Fibroblast of peridontal ligament (primary cell): Measurements from ENCODE around the gene CNGA4.

Experiments
- DNase-seq: peaks from one replicate; pipeline ENCODE4 v3.0.0-alpha.2; 2010; ENCODE audit errors: extremely low read depth

The CNGA4 gene, protein sequence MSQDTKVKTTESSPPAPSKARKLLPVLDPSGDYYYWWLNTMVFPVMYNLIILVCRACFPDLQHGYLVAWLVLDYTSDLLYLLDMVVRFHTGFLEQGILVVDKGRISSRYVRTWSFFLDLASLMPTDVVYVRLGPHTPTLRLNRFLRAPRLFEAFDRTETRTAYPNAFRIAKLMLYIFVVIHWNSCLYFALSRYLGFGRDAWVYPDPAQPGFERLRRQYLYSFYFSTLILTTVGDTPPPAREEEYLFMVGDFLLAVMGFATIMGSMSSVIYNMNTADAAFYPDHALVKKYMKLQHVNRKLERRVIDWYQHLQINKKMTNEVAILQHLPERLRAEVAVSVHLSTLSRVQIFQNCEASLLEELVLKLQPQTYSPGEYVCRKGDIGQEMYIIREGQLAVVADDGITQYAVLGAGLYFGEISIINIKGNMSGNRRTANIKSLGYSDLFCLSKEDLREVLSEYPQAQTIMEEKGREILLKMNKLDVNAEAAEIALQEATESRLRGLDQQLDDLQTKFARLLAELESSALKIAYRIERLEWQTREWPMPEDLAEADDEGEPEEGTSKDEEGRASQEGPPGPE

DNA sequence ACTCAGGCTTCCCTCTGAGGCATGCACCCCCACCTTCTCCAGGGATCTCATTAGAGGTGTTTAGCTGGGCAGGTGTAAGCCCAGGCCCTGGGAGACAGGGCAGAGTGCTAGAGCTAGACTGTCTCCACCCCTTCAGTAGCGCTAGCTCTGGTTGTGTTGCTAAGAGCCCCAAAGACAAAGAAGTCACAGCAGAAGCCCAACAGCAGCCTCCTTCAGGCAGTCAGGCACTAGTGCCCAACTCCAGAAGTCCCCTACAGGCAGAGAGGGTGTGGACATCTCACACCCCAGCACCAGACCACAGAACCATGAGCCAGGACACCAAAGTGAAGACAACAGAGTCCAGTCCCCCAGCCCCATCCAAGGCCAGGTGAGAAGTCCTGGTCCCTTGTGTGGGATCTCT lies at the start of gene CNGA4:
CNGA4 (plus strand) TSS at position 188 of the 400 bp plus-strand sequence; CDS start at position 306, 118 bp downstream.
- DNase-seq: no peak

DNA sequence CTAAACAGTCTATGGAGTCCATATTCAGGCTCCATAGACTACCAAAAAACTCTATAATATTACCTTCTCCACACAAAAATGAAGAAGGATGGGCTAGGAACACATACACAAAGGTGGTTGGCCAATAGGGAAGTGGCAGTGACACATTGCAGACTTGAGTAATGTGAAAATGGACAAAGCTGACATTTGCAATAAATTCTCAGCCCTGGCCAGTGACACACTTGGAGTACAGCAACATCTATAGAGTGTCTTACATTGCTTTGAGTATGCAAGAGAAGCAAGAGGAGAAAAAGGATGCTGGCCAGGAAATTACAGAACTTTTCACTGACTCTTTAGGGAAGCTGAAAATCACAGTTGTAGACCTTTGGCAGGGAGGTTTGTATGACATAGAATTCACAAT lies 47.1 kb upstream of the CNGA4 start:
- DNase-seq: no peak

DNA sequence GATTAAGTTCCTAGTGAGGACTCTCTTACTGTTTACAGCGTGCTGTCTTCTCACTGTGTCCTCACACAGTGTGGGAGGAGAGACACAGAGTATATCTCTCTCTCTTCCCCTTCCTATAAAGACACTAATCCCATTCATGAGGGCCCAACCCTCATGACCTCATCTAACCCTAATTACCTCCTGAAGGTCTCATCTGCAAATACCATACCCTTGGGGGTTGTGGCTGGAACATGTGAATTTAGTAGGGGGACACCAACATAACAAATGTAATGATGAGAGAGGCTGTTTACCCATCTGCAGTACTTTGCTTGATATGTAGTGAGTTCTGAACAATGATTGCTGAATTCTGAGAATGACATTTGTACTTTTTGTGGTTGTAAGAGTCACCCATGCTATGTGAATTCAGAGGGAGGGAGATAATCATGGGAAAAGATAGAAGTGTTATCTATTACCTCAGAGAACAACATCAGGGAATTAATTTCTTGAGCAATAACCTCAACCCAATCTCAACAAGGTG lies 44.8 kb upstream of the CNGA4 start:
- no peak for DNase-seq

DNA sequence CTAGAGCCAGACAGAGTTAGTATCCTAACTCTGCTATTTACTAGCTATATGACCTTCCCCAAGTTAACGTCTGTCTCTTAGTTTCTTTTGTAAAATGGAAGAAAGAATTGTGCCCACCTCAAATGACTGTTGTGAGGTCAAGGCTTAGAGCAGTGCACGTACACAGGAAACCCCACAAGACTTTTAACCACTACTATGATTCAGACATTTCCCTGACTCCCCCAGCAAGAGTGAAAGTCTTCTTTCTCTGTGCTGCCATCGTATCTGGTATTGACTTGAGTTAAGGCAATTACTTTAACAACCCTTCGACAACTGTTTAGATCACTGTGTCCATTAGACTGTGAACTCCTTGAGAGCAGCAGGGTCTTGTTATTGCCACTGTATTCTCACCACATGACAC lies 42.5 kb upstream of the CNGA4 start:
- no peak for DNase-seq

DNA sequence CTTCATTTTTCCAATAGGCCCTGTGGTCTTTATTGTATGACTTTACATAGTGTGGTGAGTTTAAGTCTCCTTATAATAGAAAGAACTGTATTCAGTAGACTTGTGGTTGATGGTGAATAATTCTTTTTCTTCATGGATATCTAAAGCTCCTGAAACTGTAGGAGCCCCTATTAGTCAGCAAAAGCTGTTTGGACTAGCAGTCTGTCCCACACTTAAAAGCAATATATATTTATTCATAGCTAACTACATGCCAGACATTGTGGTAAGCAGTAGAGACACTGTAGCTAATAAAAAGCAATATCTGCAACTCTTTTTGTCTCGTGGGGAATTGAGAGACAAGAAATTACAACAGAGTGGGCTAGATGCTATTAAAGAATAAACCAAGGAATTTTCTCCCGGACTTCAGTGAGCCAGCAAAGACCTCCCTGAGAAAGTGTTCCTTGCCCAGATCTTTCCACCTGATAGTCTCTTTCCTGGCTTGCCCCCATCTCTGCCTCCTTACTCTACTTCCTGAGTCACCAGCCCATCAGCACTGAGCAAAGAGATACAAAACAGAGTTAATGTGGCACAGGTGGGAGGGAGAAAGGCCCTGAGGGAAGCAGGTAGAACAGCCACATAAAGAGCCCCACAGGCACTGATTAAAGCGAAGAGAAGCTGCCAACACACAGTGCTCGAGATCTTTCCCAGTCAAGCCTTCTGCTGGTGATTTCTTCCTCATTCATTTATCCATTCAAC lies 41.3 kb upstream of the CNGA4 start:
- no peak for DNase-seq

DNA sequence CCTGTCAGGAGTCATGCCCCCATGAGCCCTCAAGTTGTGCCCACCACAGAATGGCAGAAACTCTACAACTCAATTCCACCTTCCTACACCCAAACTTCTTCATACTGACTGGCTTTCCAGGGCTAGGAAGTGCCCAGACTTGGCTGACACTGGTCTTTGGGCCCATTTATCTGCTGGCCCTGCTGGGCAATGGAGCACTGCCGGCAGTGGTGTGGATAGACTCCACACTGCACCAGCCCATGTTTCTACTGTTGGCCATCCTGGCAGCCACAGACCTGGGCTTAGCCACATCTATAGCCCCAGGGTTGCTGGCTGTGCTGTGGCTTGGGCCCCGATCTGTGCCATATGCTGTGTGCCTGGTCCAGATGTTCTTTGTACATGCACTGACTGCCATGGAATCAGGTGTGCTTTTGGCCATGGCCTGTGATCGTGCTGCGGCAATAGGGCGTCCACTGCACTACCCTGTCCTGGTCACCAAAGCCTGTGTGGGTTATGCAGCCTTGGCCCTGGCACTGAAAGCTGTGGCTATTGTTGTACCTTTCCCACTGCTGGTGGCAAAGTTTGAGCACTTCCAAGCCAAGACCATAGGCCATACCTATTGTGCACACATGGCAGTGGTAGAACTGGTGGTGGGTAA lies 39.6 kb upstream of the CNGA4 start, which contains the start of gene OR52W1:
OR52W1 (plus strand) TSS at position 51 of the 637 bp plus-strand sequence; CDS start at position 51, 0 bp downstream.
- DNase-seq: no peak

DNA sequence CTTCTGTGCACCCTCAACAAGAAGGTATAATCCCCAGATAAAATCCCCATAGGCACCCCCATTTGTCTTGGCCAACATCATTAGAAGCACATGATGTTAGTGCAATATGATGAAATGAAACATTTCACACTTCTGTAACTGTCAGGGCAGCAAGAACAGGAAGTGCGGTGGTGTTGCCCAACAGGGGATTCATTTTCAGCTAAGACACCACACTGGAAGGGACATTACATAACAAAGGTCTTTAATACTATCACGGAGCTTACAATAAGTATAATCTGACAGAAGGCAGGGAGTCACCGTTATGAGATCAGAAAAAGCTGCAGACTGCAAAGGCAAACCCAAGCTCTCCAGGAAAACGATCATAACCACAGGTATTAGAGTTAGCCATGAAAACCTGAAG lies 37.9 kb upstream of the CNGA4 start:
- DNase-seq: no peak

DNA sequence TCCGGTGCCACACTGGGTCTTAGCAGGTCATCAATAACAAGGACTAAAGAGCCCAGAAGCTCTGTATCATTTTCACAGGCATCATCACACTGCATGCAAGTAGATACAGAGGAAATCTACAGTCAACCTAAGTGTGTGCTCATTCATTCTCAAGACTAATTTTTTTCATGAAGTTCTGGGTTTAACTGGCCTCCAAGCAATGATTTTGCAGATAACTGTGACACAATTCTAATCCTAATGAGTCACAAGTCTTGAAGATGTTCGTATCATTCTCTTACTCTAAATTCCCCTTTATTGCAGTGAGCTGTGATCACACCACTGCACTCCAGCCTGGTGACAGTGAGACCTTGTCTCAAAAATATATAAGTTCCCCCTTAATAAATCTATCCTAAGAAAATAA lies 37.4 kb upstream of the CNGA4 start:
- no peak for DNase-seq

DNA sequence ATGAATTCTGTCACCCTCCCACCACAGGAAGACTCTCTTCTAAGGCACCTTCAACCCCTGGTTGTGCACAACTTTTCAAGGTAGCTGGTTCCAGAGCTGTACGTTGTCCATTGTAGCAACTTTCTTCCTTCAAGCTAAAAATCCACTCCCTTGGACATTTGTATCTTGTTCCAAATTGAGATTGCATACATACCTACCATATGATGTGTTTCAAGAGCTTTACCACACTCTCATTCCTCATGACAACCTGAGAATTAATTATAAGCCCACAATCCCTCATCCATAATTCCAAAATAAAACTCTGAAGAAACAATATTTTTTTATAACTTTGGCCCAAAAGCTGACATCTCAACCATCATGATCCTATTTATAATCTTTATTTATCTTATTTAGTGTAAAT lies 36.8 kb upstream of the CNGA4 start:
- peak; percentile 3 for DNase-seq

DNA sequence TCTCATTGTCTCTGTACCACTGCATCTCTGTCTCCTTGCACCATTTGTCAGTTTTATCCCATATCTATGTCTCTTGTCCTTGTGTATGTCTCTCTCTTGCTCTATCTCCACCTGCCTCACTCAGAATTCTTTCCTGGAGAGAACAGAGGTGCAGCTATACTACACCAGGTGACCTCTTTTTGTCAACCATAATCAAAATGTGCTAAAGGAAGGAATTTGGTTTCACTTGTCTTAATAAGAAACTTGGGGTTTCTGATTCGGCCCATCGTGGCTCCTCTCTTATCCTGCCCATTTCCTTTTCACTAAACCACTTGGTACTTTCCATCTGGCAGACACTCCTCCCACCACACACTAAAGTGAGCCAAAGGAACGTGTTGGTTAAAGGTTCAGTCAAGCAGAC lies 35.6 kb upstream of the CNGA4 start:
- DNase-seq: no peak

DNA sequence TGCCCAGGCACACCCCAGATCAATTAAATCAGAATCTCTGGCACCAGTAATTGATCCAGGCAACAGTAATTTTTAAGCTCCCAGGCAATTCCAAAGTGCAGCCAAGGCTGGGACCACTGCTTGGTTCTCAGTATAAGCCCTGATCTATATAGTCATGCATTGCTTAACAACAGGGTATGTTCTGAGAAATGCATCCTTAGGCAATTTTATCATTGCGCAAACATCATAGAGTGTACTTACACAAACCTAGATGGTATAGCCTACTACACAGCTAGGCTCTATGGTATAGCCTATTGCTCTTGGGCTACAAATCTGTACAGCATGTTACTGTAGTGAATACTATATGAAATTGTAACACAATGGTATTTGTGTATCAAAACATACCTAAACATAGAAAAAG lies 34.2 kb upstream of the CNGA4 start:
- no peak for DNase-seq

DNA sequence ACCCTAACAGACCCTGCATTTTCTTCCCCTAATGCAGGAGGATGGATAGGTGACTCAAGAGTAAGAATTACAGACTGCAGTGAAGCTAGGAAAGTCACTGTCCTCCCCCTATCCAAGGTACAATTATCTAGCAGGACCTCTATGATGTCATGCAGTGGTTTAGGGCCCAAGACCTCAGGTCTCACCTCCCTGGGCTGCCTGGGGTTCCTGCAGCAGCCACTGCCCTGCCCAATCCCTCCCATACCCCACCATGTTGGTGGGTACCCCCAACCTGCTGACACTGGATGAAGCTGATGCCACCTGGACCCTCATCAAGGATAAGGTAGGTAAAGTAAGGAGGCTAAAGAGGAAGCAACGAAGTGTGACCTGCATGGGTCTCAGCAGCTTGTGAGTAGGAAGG lies 33.5 kb upstream of the CNGA4 start, which contains the start of gene C11orf42:
C11orf42 (plus strand) TSS at position 192 of the 400 bp plus-strand sequence; CDS start at position 251, 59 bp downstream.
- no peak for DNase-seq

DNA sequence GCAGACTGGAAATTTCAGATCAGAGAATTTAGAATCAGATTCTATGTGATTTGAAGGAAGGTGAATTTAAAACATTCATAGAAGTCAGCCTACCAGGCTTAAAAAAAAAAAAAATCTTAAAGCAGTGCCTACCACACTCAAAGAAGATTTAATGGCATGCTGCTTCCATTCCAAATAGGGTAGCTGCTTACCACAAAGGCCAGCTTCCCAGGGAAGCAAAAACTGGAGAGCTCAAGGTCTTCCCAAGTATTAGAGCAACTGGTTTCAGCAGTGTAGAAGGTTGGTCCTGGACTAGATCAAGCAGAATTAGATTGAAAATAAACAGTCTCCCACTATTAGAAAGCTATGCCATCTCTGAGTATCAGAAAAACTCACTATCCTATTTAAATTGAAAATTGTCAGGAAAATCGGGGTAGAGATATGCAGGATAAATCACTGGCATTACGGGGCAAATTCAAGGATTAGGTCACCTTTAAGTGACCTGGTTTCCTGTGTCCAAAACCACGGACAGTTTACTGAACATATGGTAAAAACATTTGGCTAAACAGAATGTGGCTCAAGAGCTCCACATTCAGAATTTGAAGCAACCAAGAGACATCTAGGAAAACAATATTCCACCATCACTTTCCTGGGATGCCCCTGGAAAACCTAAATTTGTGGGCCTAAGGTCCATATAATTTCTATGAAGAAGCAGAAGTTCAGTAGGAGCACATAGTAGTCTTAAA lies 32.3 kb upstream of the CNGA4 start:
- DNase-seq: peak; percentile 2

DNA sequence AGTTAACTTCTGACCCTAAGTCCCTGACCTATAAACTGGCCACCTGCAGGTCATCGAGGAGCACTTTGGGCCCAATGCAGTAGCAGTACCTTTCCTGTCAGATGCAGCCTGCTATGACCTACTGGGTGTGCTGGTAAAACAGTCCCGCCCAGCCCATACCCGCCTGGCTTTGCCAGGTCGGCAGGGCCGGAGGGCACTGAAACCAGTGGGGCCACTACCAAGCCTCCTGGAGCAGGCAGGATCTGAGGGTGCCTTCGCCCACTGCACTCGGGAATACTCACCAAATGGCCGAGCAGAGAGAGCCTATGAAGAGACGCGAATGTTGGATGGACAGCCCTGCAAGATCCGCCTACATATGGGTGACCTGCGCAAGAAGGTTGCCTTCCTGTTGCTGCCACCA lies 29.1 kb upstream of the CNGA4 start:
- DNase-seq: no peak

DNA sequence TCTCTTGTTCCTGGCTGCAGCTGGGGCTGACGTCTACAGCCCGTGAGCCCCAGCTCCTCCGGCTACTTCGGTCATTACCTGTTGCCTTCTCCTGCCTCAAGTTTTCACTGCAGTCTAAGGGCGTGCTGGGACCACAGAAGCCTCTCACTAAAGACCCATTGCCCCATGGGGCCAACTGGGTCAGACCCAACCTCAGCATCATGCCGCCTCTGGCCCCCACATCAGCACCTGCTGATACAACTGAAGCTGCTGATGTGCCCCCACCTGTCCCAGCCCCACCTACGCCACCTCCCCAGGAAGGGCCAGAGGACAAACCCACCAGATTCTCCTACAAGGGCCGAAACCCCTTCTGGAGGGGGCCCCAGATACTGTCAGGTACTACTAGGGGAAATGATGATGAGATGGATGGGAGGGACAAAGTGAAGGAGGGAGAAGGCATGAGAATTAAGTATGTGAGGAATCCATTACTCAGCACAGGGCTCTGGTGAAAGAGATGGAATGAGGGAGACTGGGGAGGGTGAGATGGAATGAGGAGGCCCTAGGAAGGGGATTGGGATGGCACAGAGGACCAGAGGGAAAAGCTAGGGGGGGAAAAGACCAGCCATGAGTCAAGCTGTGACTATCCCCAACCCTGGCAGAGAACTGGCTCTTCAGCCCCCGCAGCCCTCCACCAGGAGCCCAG lies 28.5 kb upstream of the CNGA4 start:
- peak; percentile 10 for DNase-seq

DNA sequence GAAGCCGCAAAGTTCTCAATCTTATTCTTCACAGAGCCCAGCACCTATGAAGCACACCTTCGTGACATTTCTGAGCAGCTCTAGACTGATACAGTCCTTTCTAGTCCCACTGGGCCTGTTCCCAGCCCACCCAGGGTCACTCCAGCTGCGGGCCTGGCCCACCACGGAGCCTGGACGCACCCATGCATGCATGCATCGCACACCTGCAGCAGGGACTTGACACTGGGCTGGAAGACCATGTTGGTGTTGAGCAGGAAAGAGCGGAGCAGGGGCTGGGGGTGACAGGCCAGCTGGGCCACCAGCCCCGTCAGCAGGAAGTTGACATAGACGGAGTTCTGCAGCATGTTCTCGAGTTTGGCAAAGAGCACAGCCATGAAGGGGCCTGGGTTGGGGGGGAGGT lies 24.4 kb upstream of the CNGA4 start:
- DNase-seq: no peak

DNA sequence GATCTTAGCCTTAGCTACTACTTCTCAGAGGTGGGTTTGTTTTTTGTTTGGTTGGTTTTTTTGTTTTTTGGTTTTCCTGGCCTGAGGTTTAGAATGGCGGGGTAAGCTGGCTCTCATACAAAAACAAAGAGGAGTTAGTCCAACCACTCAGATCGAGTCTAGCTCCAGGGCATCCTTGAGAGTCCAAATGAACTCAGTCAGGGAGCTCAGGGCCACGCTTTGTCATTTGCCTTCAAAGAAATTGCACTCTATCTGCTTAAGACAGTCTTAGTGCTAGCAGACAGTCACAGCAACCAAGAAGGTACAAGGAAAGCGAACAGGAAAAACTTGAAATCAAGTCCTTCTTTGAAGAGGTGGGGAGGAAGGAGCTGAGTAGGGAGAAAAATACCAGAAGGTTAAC lies 22.4 kb upstream of the CNGA4 start:
- DNase-seq: no peak

DNA sequence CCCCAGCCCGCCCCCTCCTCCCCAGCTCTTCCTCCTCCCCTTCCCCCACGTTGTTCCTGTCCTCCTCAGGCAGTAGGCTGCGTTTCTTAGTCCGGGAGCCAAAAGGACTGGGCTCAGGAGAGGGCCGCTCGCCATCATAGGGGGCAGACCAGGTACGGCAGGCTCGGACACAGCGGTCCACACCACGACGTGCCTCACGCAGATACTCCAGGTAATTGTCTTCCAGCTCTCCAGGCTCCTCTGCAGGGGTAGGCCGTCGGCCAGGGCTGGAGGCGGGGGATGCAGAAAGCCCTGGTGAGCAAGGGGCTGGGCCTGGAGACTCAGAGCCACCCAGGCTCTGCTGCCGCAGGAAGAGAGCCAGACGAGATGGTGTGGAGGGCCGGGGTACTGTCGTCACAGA lies 21.2 kb upstream of the CNGA4 start:
- no peak for DNase-seq

DNA sequence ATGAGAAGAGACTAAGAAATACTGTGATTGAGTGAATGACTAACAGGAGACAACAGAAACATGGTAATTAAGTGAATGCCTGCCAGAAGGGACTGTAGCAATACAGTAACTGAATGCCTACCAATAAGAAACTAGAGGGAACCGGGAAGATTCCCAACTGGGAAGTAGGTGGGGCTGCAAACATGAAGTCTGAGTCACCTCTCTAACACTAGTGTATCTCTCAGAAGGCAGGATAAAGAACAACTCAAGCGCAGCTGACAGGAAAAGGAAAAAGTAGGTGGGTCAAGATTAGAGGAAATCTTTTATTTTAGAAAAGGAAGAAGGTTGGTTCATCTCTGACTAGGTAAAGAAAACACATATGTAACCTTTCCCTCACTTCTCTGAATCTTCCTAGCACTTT lies 19.5 kb upstream of the CNGA4 start:
- peak; percentile 96 for DNase-seq

DNA sequence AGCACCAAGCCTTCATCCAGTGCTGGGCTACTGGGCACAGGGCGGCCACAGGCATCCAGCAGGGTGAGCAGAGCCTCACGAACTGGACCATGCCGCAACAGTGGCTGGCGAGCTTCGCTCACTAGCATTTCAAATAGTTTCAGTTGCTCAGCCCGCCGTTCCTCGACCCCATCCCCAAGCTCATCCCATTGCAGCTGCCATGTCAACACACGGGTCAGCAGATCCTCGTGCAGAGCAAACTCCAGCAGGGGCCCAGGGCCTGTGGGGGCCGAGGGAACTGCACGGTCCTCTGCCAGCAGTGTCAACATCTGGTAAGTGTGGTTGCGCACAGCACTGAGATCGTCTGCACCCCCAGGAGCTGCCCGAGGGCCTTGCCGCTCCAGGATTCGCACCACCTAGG lies 15.0 kb upstream of the CNGA4 start:
- no peak for DNase-seq

DNA sequence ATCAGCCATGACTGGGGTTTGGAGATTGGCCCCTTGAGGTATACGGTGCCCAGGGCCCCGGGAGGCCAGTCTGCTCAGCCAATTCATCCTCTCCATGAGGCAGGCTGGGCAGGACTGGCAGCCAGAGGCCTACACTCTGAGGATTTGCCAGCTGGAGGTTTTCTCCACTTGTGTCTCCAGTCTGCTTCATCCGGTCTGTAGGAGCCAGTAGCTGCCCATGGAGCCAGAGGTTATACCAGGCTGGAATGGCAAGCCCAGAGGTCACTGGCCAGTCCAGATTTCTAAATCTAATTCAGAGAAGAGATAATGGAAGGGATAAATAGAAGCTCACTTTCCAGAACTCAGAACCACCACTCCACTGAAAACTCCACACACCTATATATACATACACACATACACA lies 14.5 kb upstream of the CNGA4 start:
- DNase-seq: no peak
